ENCODE results near the gene POLR1C.

- TF ChIP-seq ZNF626 (tag by site-specific recombination; IDR thresholded peaks at IDR 0.05) = no peak
- no peak for TF ChIP-seq ZNF24 (tag by site-specific recombination; IDR thresholded peaks at IDR 0.05)
- no peak for TF ChIP-seq REST (tag by site-specific recombination; IDR thresholded peaks at IDR 0.05)
- TF ChIP-seq SCRT1 (tag by site-specific recombination; IDR thresholded peaks at IDR 0.05; ENCODE audit: borderline replicate concordance) = no peak
- TF ChIP-seq CTCF (tag by site-specific recombination; IDR thresholded peaks at IDR 0.05) = no peak
- TF ChIP-seq YY2 (tag by site-specific recombination; IDR thresholded peaks at IDR 0.05) = no peak
- no peak for TF ChIP-seq ZBTB8A (tag by site-specific recombination; IDR thresholded peaks at IDR 0.05)
These were observed 16.0 kb upstream of the POLR1C start for GRCh38 chr6:43500921-43501320.
